ENCODE measurements around the gene CTSW. TPM values are rescaled to one million over a fixed set of nuclear protein-coding genes. Genes with fewer than 3 reads are reported as not detected.
"Not testable (repeated sequence)": the region's sequence is repeated elsewhere in the genome, so short reads cannot be mapped to it uniquely, and the experiment has no call there.

CTSW gene
- total and polyA plus RNA-seq, 2 of the 4 experiments (the other 2 are of a cell fraction): 0.07 to 0.18 TPM

- H3K9me1 ChIP-seq (ENCODE audit: insufficient read depth, low read length); H3K4me3 ChIP-seq (ENCODE audit: insufficient read depth, low read depth, low read length); ATAC-seq (ENCODE audit: low read depth); H3K27me3 ChIP-seq (ENCODE audit: control insufficient read depth, insufficient read depth, low read length); H2BK120ac ChIP-seq (ENCODE audit: low read depth, low read length); H3K23ac ChIP-seq (ENCODE audit: low read depth, low read length); H4K91ac ChIP-seq (ENCODE audit: insufficient read depth, low read depth, low read length); H2BK5ac ChIP-seq (ENCODE audit: low read depth, low read length, poor library complexity, severe bottlenecking); POLR2A ChIA-PET (ENCODE audit: unreplicated experiment); H2BK20ac ChIP-seq (ENCODE audit: low read depth, low read length); H2AK5ac ChIP-seq (ENCODE audit: low read depth, low read length); intact Hi-C loops (cut with micrococcal nuclease); H2AFZ ChIP-seq (replicated peaks; ENCODE audit: low read length, poor library complexity); BruUV-seq (replicated peaks); H3K14ac ChIP-seq (replicated peaks; ENCODE audit: low read depth, low read length); in situ Hi-C loops (cut with MboI; ENCODE audit: low sequenced_read_pairs); H4K8ac ChIP-seq (ENCODE audit: low read depth in 2 of 2, low read length in 2 of 2); H3K27ac ChIP-seq (ENCODE audit: insufficient read depth, low read length); H3K18ac ChIP-seq (ENCODE audit: low read depth, low read length); H3K56ac ChIP-seq (ENCODE audit: extremely low read depth, insufficient read depth, low read length); dilution Hi-C loops (cut with HindIII; ENCODE audit: low sequenced_read_pairs, unreplicated experiment); H2AK9ac ChIP-seq (replicated peaks; ENCODE audit: low read depth, low read length, poor library complexity); DNase-seq; H2BK15ac ChIP-seq (ENCODE audit: low read depth, low read length); H3K4ac ChIP-seq (ENCODE audit: low read depth, low read length); H3K4me1 ChIP-seq (ENCODE audit: control insufficient read depth, insufficient read depth, low read length); H4K5ac ChIP-seq (ENCODE audit: low read depth, low read length); H3K9ac ChIP-seq (ENCODE audit: low read depth, low read length); H3K4me2 ChIP-seq (ENCODE audit: low read depth, low read length); H3K9me3 ChIP-seq (ENCODE audit: control insufficient read depth, insufficient read depth, low read length); CTCF ChIA-PET: not testable (repeated sequence)
- Histone ChIP-seq H4K20me1 (ENCODE audit: insufficient read depth, low read length) (peaks cover 37% of the 10 kb centered on the region), H3K36me3 (ENCODE audit: control insufficient read depth, insufficient read depth, low read length) (peaks cover 30% of the 10 kb centered on the region), H3K79me1 (ENCODE audit: low read depth in 1 of 2, low read length in 2 of 2) (peaks cover 8 to 26% of the 10 kb centered on the region in 2 experiments; a peak in 3 of 4 replicates)
- 67% methylated on average over 1 of the region's 7 CpGs; no CpG with 5 or more reads in 1 of the 2 experiments for WGBS, 2 experiments (ENCODE audit: extremely low coverage in 2 of 2, insufficient read length in 1 of 2)
Measured at GRCh38 chr11:65848693-65849092, 30.9 kb upstream of the CTSW start.

All from IMR-90 (cell line).